ENCODE measurements around the gene BAZ2B.

- TF ChIP-seq EZH2 (IDR thresholded peaks at IDR 0.05) (no peak), POLR2AphosphoS5 (IDR thresholded peaks at IDR 0.05; ENCODE audit: borderline replicate concordance, low read depth, low read length) (no peak)
Measured at GRCh38 chr2:159617646-159618045, 1.3 kb upstream of the BAZ2B start.

All from SK-N-MC (cell line).